ENCODE data around the gene IL4.

GRCh38 chr5:132655821-132656773 is 17.7 kb upstream of the IL4 start:
- TF ChIP-seq EZH2 (IDR thresholded peaks at IDR 0.05; ENCODE audit: borderline replicate concordance, insufficient read depth, low read length, poor library complexity, severe bottlenecking) = no peak
- TF ChIP-seq POLR2AphosphoS5 (IDR thresholded peaks at IDR 0.05) = no peak
- no peak for TF ChIP-seq EP300 (conservative IDR thresholded peaks at IDR 0.05; ENCODE audit: poor library complexity, severe bottlenecking)
- no peak for TF ChIP-seq CTCF (IDR thresholded peaks at IDR 0.05; ENCODE audit: poor library complexity, severe bottlenecking)
- no peak for TF ChIP-seq TAF1 (IDR thresholded peaks at IDR 0.05; ENCODE audit: low read depth)
